Stimulated activated naive CD8-positive, alpha-beta T cell treated with anti-CD3 and anti-CD28 coated beads, Interleukin-15, Interleukin-2, amounts not matched to agents 100 U/mL and 50 U/mL, for 24 hours (primary cell): ENCODE measurements around the gene C2orf80.
A peak's percentile ranks its signal among the peaks of the same experiment; 100 is the strongest.
"Not testable (repeated sequence)": the region's sequence is repeated elsewhere in the genome, so short reads cannot be mapped to it uniquely, and the experiment has no call there.

Experiments
- ATAC-seq: fragments of 150-1000 bp; cut with Tn5 transposase; one replicate; pipeline ENCODE4 v1.10.0; 2021
- DNase-seq: peaks from one replicate; pipeline ENCODE4 v3.0.0; 2021

Gene C2orf80

GRCh38 chr2:208135794-208136715 lies 53.8 kb downstream of the C2orf80 start:
- ATAC-seq (no peak), DNase-seq (no peak)

- peak; percentile 90 for ATAC-seq
These were observed 54.8 kb downstream of the C2orf80 start for GRCh38 chr2:208134928-208135586.

GRCh38 chr2:208130712-208131110 lies 59.1 kb downstream of the C2orf80 start:
- ATAC-seq (no peak), DNase-seq (no peak)

More at GRCh38 chr2:208134928-208135586, 54.8 kb downstream of the C2orf80 start:
- DNase-seq, result peak; percentile 20

- ATAC-seq (no peak), DNase-seq (no peak)
These were observed 59.8 kb downstream of the C2orf80 start, which contains the start of gene CRYGC for GRCh38 chr2:208129744-208130711. Gene CRYGC (minus strand): TSS chr2:208129828. CDS start chr2:208129792, 36 bp downstream.

- ATAC-seq, result no peak
- no peak for DNase-seq
These were observed 61.7 kb downstream of the C2orf80 start for GRCh38 chr2:208128136-208128535.

- ATAC-seq, result no peak
These were observed 62.7 kb downstream of the C2orf80 start for GRCh38 chr2:208127090-208127489.

GRCh38 chr2:208125251-208125650 lies 64.6 kb downstream of the C2orf80 start:
- ATAC-seq, result no peak
- no peak for DNase-seq

More at GRCh38 chr2:208127090-208127489, 62.7 kb downstream of the C2orf80 start:
- no peak for DNase-seq

GRCh38 chr2:208124013-208124715 lies 65.7 kb downstream of the C2orf80 start, which contains the start of gene CRYGD:
Gene CRYGD (minus strand): TSS chr2:208124524. CDS start chr2:208124473, 51 bp downstream.
- DNase-seq (peak; percentile 33), ATAC-seq (peak; percentile 69)

GRCh38 chr2:208122248-208122647 lies 67.6 kb downstream of the C2orf80 start:
- DNase-seq (no peak), ATAC-seq (no peak)

- no peak for DNase-seq
These were observed 70.9 kb downstream of the C2orf80 start for GRCh38 chr2:208118918-208119317.

GRCh38 chr2:208117390-208117789 lies 72.4 kb downstream of the C2orf80 start:
- DNase-seq, ATAC-seq: not testable (repeated sequence)

More at GRCh38 chr2:208118918-208119317, 70.9 kb downstream of the C2orf80 start:
- no peak for ATAC-seq
